ENCODE results near the gene MMP19.

The MMP19 gene

GRCh38 chr12:55862286-55862685 is 19.6 kb upstream of the MMP19 start:
- Histone ChIP-seq H3K4me3 (ENCODE audit: low read depth in 1 of 5, low read length in 5 of 5) (no peak overlapping the region), H3K9ac (ENCODE audit: low read length in 5 of 5) (no peak overlapping the region), H3K27ac (ENCODE audit: low read depth, low read length) (no peak overlapping the region), H3K36me3 (ENCODE audit: control insufficient read depth in 5 of 5, insufficient read depth in 5 of 5, low read length in 5 of 5) (no peaks in the 10 kb centered on the region), H3K27me3 (ENCODE audit: control insufficient read depth in 5 of 5, insufficient read depth in 4 of 5, low read length in 5 of 5) (no peaks in the 10 kb centered on the region), H3K9me3 (ENCODE audit: control insufficient read depth in 5 of 5, low read length in 5 of 5) (peaks cover 0 to 5% (median 4%) of the 10 kb centered on the region in 5 donors), H3K4me1 (ENCODE audit: control insufficient read depth in 5 of 5, insufficient read depth in 5 of 5, low read length in 5 of 5) (no peaks in the 10 kb centered on the region)

DNA sequence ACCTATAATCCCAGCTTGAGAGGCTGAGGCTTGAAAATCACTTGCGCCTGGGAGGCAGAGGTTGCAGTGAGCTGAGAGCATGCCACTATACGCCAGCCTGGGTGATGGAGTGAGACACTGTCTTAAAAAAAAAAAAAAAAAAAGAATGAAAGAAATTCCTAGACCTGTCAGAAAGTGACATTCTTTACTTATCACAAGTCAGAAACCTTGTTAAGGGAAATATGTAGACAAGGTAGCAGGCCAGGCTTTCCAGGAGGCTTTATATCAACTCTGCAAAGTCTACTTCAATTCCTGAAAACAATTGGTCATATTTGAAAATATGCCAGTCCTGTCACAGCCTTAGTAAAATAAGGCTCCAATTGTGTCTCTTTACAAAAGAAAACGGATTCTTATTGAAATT is 19.1 kb upstream of the MMP19 start:
- no peak overlapping the region for H3K4me3 ChIP-seq (ENCODE audit: low read depth in 1 of 5, low read length in 5 of 5)
- no peaks in the 10 kb centered on the region for H3K27me3 ChIP-seq (ENCODE audit: control insufficient read depth in 5 of 5, insufficient read depth in 4 of 5, low read length in 5 of 5)
- H3K27ac ChIP-seq (ENCODE audit: low read depth, low read length): no peak overlapping the region
- no peaks in the 10 kb centered on the region for H3K36me3 ChIP-seq (ENCODE audit: control insufficient read depth in 5 of 5, insufficient read depth in 5 of 5, low read length in 5 of 5)
- H3K9ac ChIP-seq (ENCODE audit: low read length in 5 of 5): no peak overlapping the region
- peaks cover 0 to 5% (median 4%) of the 10 kb centered on the region in 5 donors for H3K9me3 ChIP-seq (ENCODE audit: control insufficient read depth in 5 of 5, low read length in 5 of 5)
- no peaks in the 10 kb centered on the region for H3K4me1 ChIP-seq (ENCODE audit: control insufficient read depth in 5 of 5, insufficient read depth in 5 of 5, low read length in 5 of 5)

GRCh38 chr12:55861396-55861795 is 18.7 kb upstream of the MMP19 start:
- Histone ChIP-seq H3K27me3 (ENCODE audit: control insufficient read depth in 5 of 5, insufficient read depth in 4 of 5, low read length in 5 of 5) (no peaks in the 10 kb centered on the region), H3K9me3 (ENCODE audit: control insufficient read depth in 5 of 5, low read length in 5 of 5) (peaks cover 0 to 5% (median 4%) of the 10 kb centered on the region in 5 donors), H3K27ac (ENCODE audit: low read depth, low read length) (no peak overlapping the region), H3K9ac (ENCODE audit: low read length in 5 of 5) (no peak overlapping the region), H3K4me1 (ENCODE audit: control insufficient read depth in 5 of 5, insufficient read depth in 5 of 5, low read length in 5 of 5) (no peaks in the 10 kb centered on the region), H3K36me3 (ENCODE audit: control insufficient read depth in 5 of 5, insufficient read depth in 5 of 5, low read length in 5 of 5) (no peaks in the 10 kb centered on the region), H3K4me3 (ENCODE audit: low read depth in 1 of 5, low read length in 5 of 5) (no peak overlapping the region)

GRCh38 chr12:55852740-55853139 is 10.0 kb upstream of the MMP19 start:
- no peak overlapping the region for H3K4me3 ChIP-seq (ENCODE audit: low read depth in 1 of 5, low read length in 5 of 5)
- no peak overlapping the region for H3K27ac ChIP-seq (ENCODE audit: low read depth, low read length)
- peaks cover 10 to 27% (median 22%) of the 10 kb centered on the region in 5 donors for H3K4me1 ChIP-seq (ENCODE audit: control insufficient read depth in 5 of 5, insufficient read depth in 5 of 5, low read length in 5 of 5)
- H3K27me3 ChIP-seq (ENCODE audit: control insufficient read depth in 5 of 5, insufficient read depth in 4 of 5, low read length in 5 of 5): peaks cover 0 to 2% (median 0%) of the 10 kb centered on the region in 5 donors
- no peak overlapping the region for H3K9ac ChIP-seq (ENCODE audit: low read length in 5 of 5)
- H3K9me3 ChIP-seq (ENCODE audit: control insufficient read depth in 5 of 5, low read length in 5 of 5): no peaks in the 10 kb centered on the region
- H3K36me3 ChIP-seq (ENCODE audit: control insufficient read depth in 5 of 5, insufficient read depth in 5 of 5, low read length in 5 of 5): no peaks in the 10 kb centered on the region

DNA sequence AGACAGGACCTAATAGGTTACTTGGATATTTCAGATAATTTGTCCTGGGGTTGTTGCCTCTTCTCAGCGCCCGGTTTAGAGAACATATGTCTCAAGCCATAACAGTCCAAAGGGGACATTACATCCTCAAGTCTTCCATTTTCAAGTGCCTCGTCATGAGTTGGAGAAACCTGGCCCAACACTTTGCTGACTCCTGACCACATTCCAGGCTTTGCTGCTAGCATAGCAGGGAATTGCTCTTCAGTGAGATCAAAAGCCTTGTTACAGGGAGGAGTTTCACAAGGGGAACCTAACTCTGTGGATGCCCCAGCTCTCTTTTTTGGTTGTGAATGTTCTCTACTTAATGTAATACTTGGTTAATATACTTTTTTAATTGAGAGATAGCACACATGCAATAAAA is 8.2 kb upstream of the MMP19 start:
- H3K27ac ChIP-seq (ENCODE audit: low read depth, low read length): peak overlapping the region; percentile 99
- H3K36me3 ChIP-seq (ENCODE audit: control insufficient read depth in 5 of 5, insufficient read depth in 5 of 5, low read length in 5 of 5): no peaks in the 10 kb centered on the region
- peaks cover 0 to 4% (median 0%) of the 10 kb centered on the region in 5 donors for H3K27me3 ChIP-seq (ENCODE audit: control insufficient read depth in 5 of 5, insufficient read depth in 4 of 5, low read length in 5 of 5)
- H3K9ac ChIP-seq (ENCODE audit: low read length in 5 of 5): no peak overlapping the region
- no peaks in the 10 kb centered on the region for H3K9me3 ChIP-seq (ENCODE audit: control insufficient read depth in 5 of 5, low read length in 5 of 5)
- H3K4me3 ChIP-seq (ENCODE audit: low read depth in 1 of 5, low read length in 5 of 5): no peak overlapping the region
- H3K4me1 ChIP-seq (ENCODE audit: control insufficient read depth in 5 of 5, insufficient read depth in 5 of 5, low read length in 5 of 5): peaks cover 15 to 45% (median 37%) of the 10 kb centered on the region in 5 donors

GRCh38 chr12:55850401-55850800 is 7.7 kb upstream of the MMP19 start:
- Histone ChIP-seq H3K9ac (ENCODE audit: low read length in 5 of 5) (no peak overlapping the region), H3K27ac (ENCODE audit: low read depth, low read length) (peak overlapping the region; percentile 99), H3K4me3 (ENCODE audit: low read depth in 1 of 5, low read length in 5 of 5) (no peak overlapping the region), H3K4me1 (ENCODE audit: control insufficient read depth in 5 of 5, insufficient read depth in 5 of 5, low read length in 5 of 5) (peaks cover 16 to 50% (median 42%) of the 10 kb centered on the region in 5 donors), H3K9me3 (ENCODE audit: control insufficient read depth in 5 of 5, low read length in 5 of 5) (no peaks in the 10 kb centered on the region), H3K36me3 (ENCODE audit: control insufficient read depth in 5 of 5, insufficient read depth in 5 of 5, low read length in 5 of 5) (no peaks in the 10 kb centered on the region), H3K27me3 (ENCODE audit: control insufficient read depth in 5 of 5, insufficient read depth in 4 of 5, low read length in 5 of 5) (peaks cover 0 to 4% (median 0%) of the 10 kb centered on the region in 5 donors)

DNA sequence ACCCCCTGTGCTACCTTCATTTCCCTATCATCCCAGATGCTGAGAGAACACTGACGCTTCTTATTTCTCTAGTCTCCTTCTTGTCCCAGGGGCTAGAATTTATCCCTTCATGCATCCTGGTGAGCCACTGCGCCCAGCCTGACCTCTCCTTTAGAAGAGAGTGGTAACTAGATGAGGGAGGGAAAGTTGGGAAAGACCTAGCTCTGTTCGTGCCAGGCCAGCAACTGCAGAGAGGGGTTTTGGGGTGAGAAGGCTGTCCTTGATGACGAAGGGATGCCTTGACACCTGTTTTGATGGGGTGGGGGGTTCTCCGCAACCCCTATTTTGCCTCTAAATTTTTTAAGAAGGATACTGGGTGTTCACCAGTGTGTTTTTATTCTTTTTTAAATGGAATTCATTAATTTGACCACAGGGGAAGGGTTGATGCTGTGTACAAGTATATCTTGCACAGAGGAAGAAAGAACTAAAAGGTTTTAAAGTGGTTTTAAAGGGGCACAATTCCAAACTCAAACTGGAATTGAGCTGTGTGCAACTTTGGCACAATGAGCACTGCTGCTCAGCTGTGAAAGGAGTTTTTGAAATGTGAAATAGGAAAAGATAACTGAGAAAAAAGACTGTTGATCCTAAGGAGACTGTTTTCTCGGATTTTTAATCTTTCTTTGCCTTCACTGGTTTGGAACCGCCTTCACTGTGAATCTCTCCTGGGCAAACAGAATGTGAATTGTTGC is 7.0 kb upstream of the MMP19 start:
- Histone ChIP-seq H3K9me3 (ENCODE audit: control insufficient read depth in 5 of 5, low read length in 5 of 5) (no peaks in the 10 kb centered on the region), H3K9ac (ENCODE audit: low read length in 5 of 5) (peak overlapping the region in 3 of 5 donors; percentile 14 to 72 (median 21)), H3K27me3 (ENCODE audit: control insufficient read depth in 5 of 5, insufficient read depth in 4 of 5, low read length in 5 of 5) (peaks cover 0 to 4% (median 0%) of the 10 kb centered on the region in 5 donors), H3K4me1 (ENCODE audit: control insufficient read depth in 5 of 5, insufficient read depth in 5 of 5, low read length in 5 of 5) (peaks cover 18 to 56% (median 48%) of the 10 kb centered on the region in 5 donors), H3K4me3 (ENCODE audit: low read depth in 1 of 5, low read length in 5 of 5) (peak overlapping the region in 1 of 5 donors; percentile 18), H3K36me3 (ENCODE audit: control insufficient read depth in 5 of 5, insufficient read depth in 5 of 5, low read length in 5 of 5) (no peaks in the 10 kb centered on the region), H3K27ac (ENCODE audit: low read depth, low read length) (peak overlapping the region; percentile 99)

DNA sequence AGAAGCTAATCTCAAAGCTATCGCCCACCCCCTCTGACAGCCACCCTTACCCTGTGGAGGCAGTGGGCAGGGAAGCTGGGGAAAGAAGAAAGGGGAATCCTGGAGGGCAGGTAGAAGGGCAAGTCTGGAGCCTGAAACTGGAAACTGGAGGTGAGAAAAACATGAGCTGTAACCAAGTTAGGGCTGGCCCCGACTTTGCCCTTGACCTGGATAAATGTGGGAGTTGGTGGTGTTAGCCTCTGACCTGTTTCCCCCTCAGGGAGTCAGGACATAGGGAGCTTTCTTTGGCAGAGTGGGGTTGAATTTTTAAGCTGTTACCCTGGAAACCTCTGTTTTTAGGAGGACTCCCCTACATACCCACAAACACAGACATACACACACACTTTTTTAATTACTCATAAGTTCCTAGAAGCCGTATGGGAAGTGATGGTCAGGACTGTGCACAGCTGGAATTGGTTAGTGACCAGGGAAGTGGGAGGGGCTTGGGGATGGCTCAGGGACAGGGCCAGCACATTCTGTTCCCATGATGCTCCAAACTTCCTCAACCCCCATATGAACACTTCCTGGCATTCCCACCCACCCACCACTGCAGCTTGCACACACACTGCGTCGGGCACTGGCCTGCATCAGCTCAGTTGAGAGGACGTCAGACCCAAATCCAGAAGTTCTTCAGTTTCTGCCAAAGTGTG is 5.0 kb upstream of the MMP19 start:
- H3K4me3 ChIP-seq (ENCODE audit: low read depth in 1 of 5, low read length in 5 of 5): peak overlapping the region in 3 of 5 donors; percentile 14 to 56 (median 18)
- H3K27me3 ChIP-seq (ENCODE audit: control insufficient read depth in 5 of 5, insufficient read depth in 4 of 5, low read length in 5 of 5): peaks cover 0 to 4% (median 0%) of the 10 kb centered on the region in 5 donors
- H3K9ac ChIP-seq (ENCODE audit: low read length in 5 of 5): peak overlapping the region; percentile 72 to 97 (median 84)
- no peaks in the 10 kb centered on the region for H3K9me3 ChIP-seq (ENCODE audit: control insufficient read depth in 5 of 5, low read length in 5 of 5)
- H3K27ac ChIP-seq (ENCODE audit: low read depth, low read length): peak overlapping the region; percentile 99
- peaks cover 22 to 69% (median 53%) of the 10 kb centered on the region in 5 donors for H3K4me1 ChIP-seq (ENCODE audit: control insufficient read depth in 5 of 5, insufficient read depth in 5 of 5, low read length in 5 of 5)
- no peaks in the 10 kb centered on the region for H3K36me3 ChIP-seq (ENCODE audit: control insufficient read depth in 5 of 5, insufficient read depth in 5 of 5, low read length in 5 of 5)

GRCh38 chr12:55847033-55847432 is 4.3 kb upstream of the MMP19 start:
- Histone ChIP-seq H3K9me3 (ENCODE audit: control insufficient read depth in 5 of 5, low read length in 5 of 5) (no peaks in the 10 kb centered on the region), H3K27me3 (ENCODE audit: control insufficient read depth in 5 of 5, insufficient read depth in 4 of 5, low read length in 5 of 5) (peaks cover 0 to 4% (median 0%) of the 10 kb centered on the region in 5 donors), H3K9ac (ENCODE audit: low read length in 5 of 5) (peak overlapping the region; percentile 65 to 97 (median 84)), H3K4me3 (ENCODE audit: low read depth in 1 of 5, low read length in 5 of 5) (no peak overlapping the region), H3K27ac (ENCODE audit: low read depth, low read length) (peak overlapping the region; percentile 99), H3K36me3 (ENCODE audit: control insufficient read depth in 5 of 5, insufficient read depth in 5 of 5, low read length in 5 of 5) (no peaks in the 10 kb centered on the region), H3K4me1 (ENCODE audit: control insufficient read depth in 5 of 5, insufficient read depth in 5 of 5, low read length in 5 of 5) (peaks cover 22 to 76% (median 60%) of the 10 kb centered on the region in 5 donors)
